HepG2 (cell line): ENCODE data around the gene PEBP1. TPM values are rescaled to one million over a fixed set of nuclear protein-coding genes. Genes with fewer than 3 reads are reported as not detected.

Experiments
- CEBPG ChIP-seq: IDR thresholded peaks from 2 replicates; pipeline ENCODE4 v1.6.1; 2016
- HMG20A ChIP-seq: IDR thresholded peaks from 2 replicates; pipeline ENCODE4 v1.6.1; 2016; ENCODE audit warnings: borderline replicate concordance
- IRF2 ChIP-seq: IDR thresholded peaks from 2 replicates; pipeline ENCODE4 v1.6.1; 2018; ENCODE audit warnings: missing genetic modification reagents, missing compliant biosample characterization
- KLF11 ChIP-seq: IDR thresholded peaks from 2 replicates; pipeline ENCODE4 v1.6.1; 2016; ENCODE audit warnings: missing compliant biosample characterization
- RXRB ChIP-seq: IDR thresholded peaks from 2 replicates; pipeline ENCODE4 v1.6.1; 2016; ENCODE audit warnings: borderline replicate concordance, missing genetic modification reagents, missing compliant biosample characterization
- TSC22D2 ChIP-seq: sonication (generic); formaldehyde crosslinking; IDR thresholded peaks from 2 replicates; pipeline ENCODE4 v1.5.1; 2020; ENCODE audit warnings: missing genetic modification reagents, mild to moderate bottlenecking, borderline replicate concordance
- ZBTB20 ChIP-seq: sonication (generic); formaldehyde crosslinking; IDR thresholded peaks from 2 replicates; pipeline ENCODE4 v1.8.1; 2023; ENCODE audit warnings: missing genetic modification reagents, low read depth, mild to moderate bottlenecking, borderline replicate concordance
- ZNF205 ChIP-seq: IDR thresholded peaks from 2 replicates; pipeline ENCODE4 v1.6.1; 2018; ENCODE audit warnings: missing biosample characterization, missing genetic modification reagents
- ZNF737 ChIP-seq: sonication (generic); formaldehyde crosslinking; IDR thresholded peaks from 2 replicates; pipeline ENCODE4 v1.5.0; 2020; ENCODE audit warnings: missing genetic modification reagents, mild to moderate bottlenecking, borderline replicate concordance
- polyA plus RNA-seq, 8 experiments: library from polyadenylated mRNA; depleted of rRNA in 3 of 8; stranded (reverse) in 7 of 8; unstranded in 1 of 8; fragments of >200 nt; fragmentation: Illumina TruSeq in 4 of 8; extraction: Trizol in 4 of 8; gene quantifications; 2 replicates each; pipeline versions ENCODE4 v1.2.1 to v1.2.3, GENCODE V29; 2011 to 2016; ENCODE audit warnings: low read depth in 4 of 8, missing spikeins in 1 of 8, mixed read lengths in 1 of 8; ENCODE audit not compliant: insufficient read depth in 1 of 8
- total RNA-seq, 5 experiments: library from RNA; depleted of rRNA; stranded (reverse); fragments of >200 nt; fragmentation: Illumina TruSeq; extraction: Trizol; gene quantifications; 2 replicates each; pipeline ENCODE4 v1.2.3, GENCODE V29; 2016; ENCODE audit warnings: low read depth in 1 of 5
- TF ChIP-seq, protein P1 (sequence below): sonication (generic); formaldehyde crosslinking; IDR thresholded peaks from 2 replicates; pipeline ENCODE4 v1.5.1; 2020; ENCODE audit warnings: mild to moderate bottlenecking, missing genetic modification reagents, borderline replicate concordance
- TF ChIP-seq, protein P2 (sequence below): sonication (generic); formaldehyde crosslinking; IDR thresholded peaks from 2 replicates; pipeline ENCODE4 v1.8.0; 2022; ENCODE audit warnings: mild to moderate bottlenecking, missing genetic modification reagents; ENCODE audit not compliant: insufficient replicate concordance
- TF ChIP-seq, protein P3 (sequence below): sonication (generic); formaldehyde crosslinking; conservative IDR thresholded peaks from 2 replicates; pipeline ENCODE4 v1.4.0; 2020; ENCODE audit warnings: missing genetic modification reagents
- TF ChIP-seq, protein P4 (sequence below): sonication (generic); formaldehyde crosslinking; IDR thresholded peaks from 2 replicates; pipeline ENCODE4 v1.4.0; 2020; ENCODE audit warnings: missing genetic modification reagents
- TF ChIP-seq, protein P5 (sequence below): sonication (generic); formaldehyde crosslinking; IDR thresholded peaks from 2 replicates; pipeline ENCODE4; 2020; ENCODE audit warnings: missing genetic modification reagents, mild to moderate bottlenecking, borderline replicate concordance

The PEBP1 gene
- total and polyA plus RNA-seq, 2 of the 13 experiments (the other 11 are each of a cell fraction or from before 2014, with no cell fraction given), result 538 to 1,505 TPM

DNA sequence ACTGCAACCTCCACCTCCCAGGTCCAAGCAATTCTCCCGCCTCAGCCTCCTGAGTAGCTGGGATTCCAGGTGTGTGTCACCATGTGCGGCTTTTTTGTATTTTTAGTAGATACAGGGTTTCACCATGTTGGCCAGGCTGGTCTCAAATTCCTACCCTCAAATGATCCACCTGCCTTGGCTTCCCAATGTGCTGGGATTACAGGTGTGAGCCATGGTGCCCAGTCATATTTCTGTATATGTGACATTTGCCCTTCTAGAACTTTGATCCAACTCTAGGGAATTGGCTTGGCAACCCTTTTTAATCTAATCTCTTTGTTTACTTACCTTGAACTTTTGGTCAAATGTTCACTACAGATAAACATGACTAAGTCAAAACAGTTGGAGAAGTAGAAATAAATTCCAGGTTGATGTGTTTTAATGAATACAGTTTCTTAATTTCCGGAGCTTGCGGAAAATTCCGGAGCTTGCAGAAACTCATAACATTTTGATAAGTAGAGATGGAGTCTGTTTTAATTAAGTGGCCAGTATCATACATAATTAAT, 11.5 kb upstream of the PEBP1 start (continued):
- TF ChIP-seq, protein P1, sequence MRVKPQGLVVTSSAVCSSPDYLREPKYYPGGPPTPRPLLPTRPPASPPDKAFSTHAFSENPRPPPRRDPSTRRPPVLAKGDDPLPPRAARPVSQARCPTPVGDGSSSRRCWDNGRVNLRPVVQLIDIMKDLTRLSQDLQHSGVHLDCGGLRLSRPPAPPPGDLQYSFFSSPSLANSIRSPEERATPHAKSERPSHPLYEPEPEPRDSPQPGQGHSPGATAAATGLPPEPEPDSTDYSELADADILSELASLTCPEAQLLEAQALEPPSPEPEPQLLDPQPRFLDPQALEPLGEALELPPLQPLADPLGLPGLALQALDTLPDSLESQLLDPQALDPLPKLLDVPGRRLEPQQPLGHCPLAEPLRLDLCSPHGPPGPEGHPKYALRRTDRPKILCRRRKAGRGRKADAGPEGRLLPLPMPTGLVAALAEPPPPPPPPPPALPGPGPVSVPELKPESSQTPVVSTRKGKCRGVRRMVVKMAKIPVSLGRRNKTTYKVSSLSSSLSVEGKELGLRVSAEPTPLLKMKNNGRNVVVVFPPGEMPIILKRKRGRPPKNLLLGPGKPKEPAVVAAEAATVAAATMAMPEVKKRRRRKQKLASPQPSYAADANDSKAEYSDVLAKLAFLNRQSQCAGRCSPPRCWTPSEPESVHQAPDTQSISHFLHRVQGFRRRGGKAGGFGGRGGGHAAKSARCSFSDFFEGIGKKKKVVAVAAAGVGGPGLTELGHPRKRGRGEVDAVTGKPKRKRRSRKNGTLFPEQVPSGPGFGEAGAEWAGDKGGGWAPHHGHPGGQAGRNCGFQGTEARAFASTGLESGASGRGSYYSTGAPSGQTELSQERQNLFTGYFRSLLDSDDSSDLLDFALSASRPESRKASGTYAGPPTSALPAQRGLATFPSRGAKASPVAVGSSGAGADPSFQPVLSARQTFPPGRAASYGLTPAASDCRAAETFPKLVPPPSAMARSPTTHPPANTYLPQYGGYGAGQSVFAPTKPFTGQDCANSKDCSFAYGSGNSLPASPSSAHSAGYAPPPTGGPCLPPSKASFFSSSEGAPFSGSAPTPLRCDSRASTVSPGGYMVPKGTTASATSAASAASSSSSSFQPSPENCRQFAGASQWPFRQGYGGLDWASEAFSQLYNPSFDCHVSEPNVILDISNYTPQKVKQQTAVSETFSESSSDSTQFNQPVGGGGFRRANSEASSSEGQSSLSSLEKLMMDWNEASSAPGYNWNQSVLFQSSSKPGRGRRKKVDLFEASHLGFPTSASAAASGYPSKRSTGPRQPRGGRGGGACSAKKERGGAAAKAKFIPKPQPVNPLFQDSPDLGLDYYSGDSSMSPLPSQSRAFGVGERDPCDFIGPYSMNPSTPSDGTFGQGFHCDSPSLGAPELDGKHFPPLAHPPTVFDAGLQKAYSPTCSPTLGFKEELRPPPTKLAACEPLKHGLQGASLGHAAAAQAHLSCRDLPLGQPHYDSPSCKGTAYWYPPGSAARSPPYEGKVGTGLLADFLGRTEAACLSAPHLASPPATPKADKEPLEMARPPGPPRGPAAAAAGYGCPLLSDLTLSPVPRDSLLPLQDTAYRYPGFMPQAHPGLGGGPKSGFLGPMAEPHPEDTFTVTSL (CRISPR knock-in tag), result peak; percentile 65; the same call in 1 of the 2 replicates
- TF ChIP-seq ZNF205 (CRISPR knock-in tag) (no peak), HMG20A (CRISPR knock-in tag) (peak; percentile 64; the same call in 1 of the 2 replicates), ZNF737 (no peak), ZBTB20 (CRISPR knock-in tag) (peak; percentile 40; the same call in 1 of the 2 replicates), RXRB (peak; percentile 94), KLF11 (CRISPR knock-in tag) (no peak), TSC22D2 (CRISPR knock-in tag) (no peak), CEBPG (CRISPR knock-in tag) (0 out of 2 replicates have a peak, but pooled peaks have one; percentile 2), IRF2 (peak; percentile 41; the same call in 1 of the 2 replicates)
- TF ChIP-seq, protein P2, sequence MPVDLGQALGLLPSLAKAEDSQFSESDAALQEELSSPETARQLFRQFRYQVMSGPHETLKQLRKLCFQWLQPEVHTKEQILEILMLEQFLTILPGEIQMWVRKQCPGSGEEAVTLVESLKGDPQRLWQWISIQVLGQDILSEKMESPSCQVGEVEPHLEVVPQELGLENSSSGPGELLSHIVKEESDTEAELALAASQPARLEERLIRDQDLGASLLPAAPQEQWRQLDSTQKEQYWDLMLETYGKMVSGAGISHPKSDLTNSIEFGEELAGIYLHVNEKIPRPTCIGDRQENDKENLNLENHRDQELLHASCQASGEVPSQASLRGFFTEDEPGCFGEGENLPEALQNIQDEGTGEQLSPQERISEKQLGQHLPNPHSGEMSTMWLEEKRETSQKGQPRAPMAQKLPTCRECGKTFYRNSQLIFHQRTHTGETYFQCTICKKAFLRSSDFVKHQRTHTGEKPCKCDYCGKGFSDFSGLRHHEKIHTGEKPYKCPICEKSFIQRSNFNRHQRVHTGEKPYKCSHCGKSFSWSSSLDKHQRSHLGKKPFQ (CRISPR knock-in tag), result peak; percentile 62
- TF ChIP-seq, protein P3, sequence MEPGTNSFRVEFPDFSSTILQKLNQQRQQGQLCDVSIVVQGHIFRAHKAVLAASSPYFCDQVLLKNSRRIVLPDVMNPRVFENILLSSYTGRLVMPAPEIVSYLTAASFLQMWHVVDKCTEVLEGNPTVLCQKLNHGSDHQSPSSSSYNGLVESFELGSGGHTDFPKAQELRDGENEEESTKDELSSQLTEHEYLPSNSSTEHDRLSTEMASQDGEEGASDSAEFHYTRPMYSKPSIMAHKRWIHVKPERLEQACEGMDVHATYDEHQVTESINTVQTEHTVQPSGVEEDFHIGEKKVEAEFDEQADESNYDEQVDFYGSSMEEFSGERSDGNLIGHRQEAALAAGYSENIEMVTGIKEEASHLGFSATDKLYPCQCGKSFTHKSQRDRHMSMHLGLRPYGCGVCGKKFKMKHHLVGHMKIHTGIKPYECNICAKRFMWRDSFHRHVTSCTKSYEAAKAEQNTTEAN, result 0 out of 2 replicates have a peak, but pooled peaks have one; percentile 65
- TF ChIP-seq, protein P4, sequence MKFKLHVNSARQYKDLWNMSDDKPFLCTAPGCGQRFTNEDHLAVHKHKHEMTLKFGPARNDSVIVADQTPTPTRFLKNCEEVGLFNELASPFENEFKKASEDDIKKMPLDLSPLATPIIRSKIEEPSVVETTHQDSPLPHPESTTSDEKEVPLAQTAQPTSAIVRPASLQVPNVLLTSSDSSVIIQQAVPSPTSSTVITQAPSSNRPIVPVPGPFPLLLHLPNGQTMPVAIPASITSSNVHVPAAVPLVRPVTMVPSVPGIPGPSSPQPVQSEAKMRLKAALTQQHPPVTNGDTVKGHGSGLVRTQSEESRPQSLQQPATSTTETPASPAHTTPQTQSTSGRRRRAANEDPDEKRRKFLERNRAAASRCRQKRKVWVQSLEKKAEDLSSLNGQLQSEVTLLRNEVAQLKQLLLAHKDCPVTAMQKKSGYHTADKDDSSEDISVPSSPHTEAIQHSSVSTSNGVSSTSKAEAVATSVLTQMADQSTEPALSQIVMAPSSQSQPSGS (CRISPR knock-in tag), result 0 out of 2 replicates have a peak, but pooled peaks have one; percentile 29
- TF ChIP-seq, protein P5, sequence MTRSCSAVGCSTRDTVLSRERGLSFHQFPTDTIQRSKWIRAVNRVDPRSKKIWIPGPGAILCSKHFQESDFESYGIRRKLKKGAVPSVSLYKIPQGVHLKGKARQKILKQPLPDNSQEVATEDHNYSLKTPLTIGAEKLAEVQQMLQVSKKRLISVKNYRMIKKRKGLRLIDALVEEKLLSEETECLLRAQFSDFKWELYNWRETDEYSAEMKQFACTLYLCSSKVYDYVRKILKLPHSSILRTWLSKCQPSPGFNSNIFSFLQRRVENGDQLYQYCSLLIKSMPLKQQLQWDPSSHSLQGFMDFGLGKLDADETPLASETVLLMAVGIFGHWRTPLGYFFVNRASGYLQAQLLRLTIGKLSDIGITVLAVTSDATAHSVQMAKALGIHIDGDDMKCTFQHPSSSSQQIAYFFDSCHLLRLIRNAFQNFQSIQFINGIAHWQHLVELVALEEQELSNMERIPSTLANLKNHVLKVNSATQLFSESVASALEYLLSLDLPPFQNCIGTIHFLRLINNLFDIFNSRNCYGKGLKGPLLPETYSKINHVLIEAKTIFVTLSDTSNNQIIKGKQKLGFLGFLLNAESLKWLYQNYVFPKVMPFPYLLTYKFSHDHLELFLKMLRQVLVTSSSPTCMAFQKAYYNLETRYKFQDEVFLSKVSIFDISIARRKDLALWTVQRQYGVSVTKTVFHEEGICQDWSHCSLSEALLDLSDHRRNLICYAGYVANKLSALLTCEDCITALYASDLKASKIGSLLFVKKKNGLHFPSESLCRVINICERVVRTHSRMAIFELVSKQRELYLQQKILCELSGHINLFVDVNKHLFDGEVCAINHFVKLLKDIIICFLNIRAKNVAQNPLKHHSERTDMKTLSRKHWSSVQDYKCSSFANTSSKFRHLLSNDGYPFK (CRISPR knock-in tag), result no peak
